ENCODE data around the gene NACC1.

DNA sequence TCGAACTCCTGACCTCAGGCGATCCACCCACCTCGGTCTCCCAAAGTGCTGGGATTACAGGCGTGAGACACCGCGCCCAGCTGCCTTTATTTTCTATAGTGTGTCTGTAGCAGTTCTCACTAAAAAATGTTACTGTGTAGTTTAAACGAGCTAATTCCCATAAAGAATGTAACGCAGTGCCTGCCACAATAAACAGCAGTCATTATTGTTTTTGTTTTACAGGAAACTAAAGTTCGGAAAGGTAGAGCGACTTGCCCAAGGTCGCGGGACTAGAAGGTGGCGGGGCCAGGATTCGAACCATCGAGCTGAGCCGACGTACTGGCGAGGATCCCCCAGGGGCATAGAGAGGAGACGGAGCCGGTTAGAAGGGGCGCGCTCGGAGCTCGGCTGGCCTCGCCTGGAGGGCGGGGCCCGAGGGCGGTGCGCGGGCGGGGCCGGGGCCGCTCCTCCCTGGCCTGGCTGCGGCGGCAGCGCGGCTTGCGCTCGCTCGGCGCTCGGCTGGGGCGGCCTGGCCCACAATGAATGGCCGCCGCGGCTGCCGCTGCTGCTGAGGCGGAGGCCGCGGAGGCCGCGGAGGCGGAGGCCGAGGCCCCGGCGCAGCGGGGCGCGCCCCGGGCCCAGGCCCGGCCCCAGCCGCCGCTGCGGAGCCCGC lies at the start of gene NACC1:
- TF ChIP-seq POLR2A (IDR thresholded peaks at IDR 0.05; ENCODE audit: low read length) (peak; percentile 25), GATA1 (IDR thresholded peaks at IDR 0.05; ENCODE audit: low read depth, low read length) (no peak)
